Astrocyte (in vitro differentiated cells and primary cell): ENCODE data around the gene ENPP3.

Source experiments
- EZH2 ChIP-seq: IDR thresholded peaks from 2 replicates; pipeline ENCODE4 v1.6.1; 2012; ENCODE audit warnings: mild to moderate bottlenecking, low read length, inconsistent platforms; ENCODE audit not compliant: insufficient read depth
- TF ChIP-seq, protein P1 (sequence below): IDR thresholded peaks from 2 replicates; pipeline ENCODE4 v1.5.1; 2011; ENCODE audit warnings: low read depth, mild to moderate bottlenecking, inconsistent platforms, low read length, moderate library complexity; ENCODE audit not compliant: insufficient read depth

GRCh38 chr6:131756039-131756438 lies 118.9 kb downstream of the ENPP3 start:
- TF ChIP-seq, protein P1, sequence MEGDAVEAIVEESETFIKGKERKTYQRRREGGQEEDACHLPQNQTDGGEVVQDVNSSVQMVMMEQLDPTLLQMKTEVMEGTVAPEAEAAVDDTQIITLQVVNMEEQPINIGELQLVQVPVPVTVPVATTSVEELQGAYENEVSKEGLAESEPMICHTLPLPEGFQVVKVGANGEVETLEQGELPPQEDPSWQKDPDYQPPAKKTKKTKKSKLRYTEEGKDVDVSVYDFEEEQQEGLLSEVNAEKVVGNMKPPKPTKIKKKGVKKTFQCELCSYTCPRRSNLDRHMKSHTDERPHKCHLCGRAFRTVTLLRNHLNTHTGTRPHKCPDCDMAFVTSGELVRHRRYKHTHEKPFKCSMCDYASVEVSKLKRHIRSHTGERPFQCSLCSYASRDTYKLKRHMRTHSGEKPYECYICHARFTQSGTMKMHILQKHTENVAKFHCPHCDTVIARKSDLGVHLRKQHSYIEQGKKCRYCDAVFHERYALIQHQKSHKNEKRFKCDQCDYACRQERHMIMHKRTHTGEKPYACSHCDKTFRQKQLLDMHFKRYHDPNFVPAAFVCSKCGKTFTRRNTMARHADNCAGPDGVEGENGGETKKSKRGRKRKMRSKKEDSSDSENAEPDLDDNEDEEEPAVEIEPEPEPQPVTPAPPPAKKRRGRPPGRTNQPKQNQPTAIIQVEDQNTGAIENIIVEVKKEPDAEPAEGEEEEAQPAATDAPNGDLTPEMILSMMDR, result no peak
- TF ChIP-seq EZH2, result no peak
